GM12892 (cell line): ENCODE data around the gene HELT. TPM values are rescaled to one million over a fixed set of nuclear protein-coding genes. Genes with fewer than 3 reads are reported as not detected.
A peak's percentile ranks its signal among the peaks of the same experiment; 100 is the strongest.
"Not testable (repeated sequence)": the region's sequence is repeated elsewhere in the genome, so short reads cannot be mapped to it uniquely, and the experiment has no call there.

Experiments
- DNase-seq: peaks from one replicate; pipeline ENCODE4 v3.0.0; 2011; ENCODE audit not compliant: insufficient read length
- FAIRE-seq: peaks from 2 replicates; lab custom pipeline; 2011; peaks lifted over from hg19 to GRCh38; lab: Jason Lieb, UNC
- POLR2A ChIP-seq: IDR thresholded peaks from 2 replicates; pipeline ENCODE4 v1.6.1; 2011; ENCODE audit warnings: low read depth, low read length, control low read depth
- POLR2AphosphoS5 ChIP-seq: IDR thresholded peaks from 2 replicates; pipeline ENCODE4 v1.6.1; 2011; ENCODE audit warnings: low read depth, low read length, control low read depth
- TAF1 ChIP-seq: IDR thresholded peaks from 2 replicates; pipeline ENCODE4 v1.6.1; 2011; ENCODE audit warnings: low read depth, mild to moderate bottlenecking, control low read depth, low read length, borderline replicate concordance
- polyA plus RNA-seq: library from polyadenylated mRNA; unstranded; fragments of >200 nt; gene quantifications from one replicate; pipeline ENCODE4 v1.2.1, GENCODE V29; 2012; ENCODE audit warnings: missing spikeins, inconsistent platforms; ENCODE audit not compliant: missing spikeins

The HELT gene, protein sequence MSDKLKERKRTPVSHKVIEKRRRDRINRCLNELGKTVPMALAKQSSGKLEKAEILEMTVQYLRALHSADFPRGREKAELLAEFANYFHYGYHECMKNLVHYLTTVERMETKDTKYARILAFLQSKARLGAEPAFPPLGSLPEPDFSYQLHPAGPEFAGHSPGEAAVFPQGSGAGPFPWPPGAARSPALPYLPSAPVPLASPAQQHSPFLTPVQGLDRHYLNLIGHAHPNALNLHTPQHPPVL
- not detected for polyA plus RNA-seq

DNA sequence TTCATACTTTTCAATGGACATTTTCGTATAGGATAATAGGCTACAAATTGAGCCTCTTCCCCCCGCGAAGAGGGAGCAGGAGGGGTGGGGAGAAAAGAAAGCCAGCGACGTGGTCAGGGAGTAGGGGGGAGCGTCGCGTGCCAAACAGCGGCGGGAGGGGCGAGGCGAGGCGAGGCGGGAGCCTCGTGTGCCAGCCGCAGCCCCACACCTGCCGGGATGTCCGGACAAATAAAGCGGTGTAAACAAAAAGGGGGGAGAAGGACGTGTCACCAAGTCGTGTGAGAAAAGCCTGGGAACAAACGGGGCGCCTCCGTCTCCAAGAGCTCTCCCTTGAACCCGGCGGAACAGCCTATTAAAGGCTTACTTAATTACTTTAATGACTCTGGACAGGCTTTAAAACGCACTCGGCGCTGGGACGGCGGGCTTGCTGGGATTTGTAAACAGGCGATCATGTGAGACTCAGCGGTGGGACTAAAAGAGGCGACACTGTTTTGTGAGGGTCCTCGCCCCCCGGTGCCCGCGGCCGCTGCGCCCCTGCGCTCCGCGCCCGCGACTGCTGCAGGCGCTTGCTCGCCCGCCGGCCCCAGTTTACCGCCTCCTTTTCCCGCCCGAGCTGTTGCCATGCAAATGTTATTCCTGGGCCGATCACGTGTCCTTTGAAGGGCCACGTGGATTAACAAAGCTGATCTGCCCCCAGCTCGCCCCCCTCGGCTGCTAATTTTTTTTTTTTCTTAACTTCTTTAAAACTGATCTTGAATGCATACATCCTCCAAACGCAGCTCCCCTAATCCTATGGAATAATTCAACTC is at the start of gene HELT:
HELT (plus strand) TSS at position 527 of the 809 bp plus-strand sequence. CDS start 439 bp downstream, outside the sequence.
- DNase-seq (no peak), FAIRE-seq (no peak)
- TF ChIP-seq TAF1 (no peak), POLR2AphosphoS5 (no peak), POLR2A (no peak)

DNA sequence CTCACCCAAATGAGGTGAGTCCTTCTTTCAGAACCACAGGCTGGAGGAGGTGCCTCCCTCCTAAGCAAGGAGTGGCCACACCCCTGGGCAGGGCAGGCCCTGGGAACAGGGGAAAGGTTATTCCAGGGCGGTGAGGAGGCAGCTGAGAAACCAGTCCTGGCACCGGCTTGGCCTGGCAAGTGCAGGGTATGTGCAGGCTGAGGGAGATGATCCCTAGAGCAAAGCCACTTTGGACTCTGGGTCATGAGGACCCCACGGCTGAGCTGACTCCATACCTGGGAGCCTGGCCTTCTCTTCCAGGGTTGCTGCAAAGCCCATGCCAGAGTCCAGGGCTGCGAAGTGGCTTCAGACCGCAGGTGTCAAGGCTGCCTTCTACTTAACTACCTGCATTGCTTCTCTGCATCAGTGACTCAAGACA is 49.5 kb upstream of the HELT start:
- TF ChIP-seq POLR2A, result no peak
- no peak for TF ChIP-seq POLR2AphosphoS5
- TF ChIP-seq TAF1, result no peak
- FAIRE-seq (no peak), DNase-seq (no peak)

DNA sequence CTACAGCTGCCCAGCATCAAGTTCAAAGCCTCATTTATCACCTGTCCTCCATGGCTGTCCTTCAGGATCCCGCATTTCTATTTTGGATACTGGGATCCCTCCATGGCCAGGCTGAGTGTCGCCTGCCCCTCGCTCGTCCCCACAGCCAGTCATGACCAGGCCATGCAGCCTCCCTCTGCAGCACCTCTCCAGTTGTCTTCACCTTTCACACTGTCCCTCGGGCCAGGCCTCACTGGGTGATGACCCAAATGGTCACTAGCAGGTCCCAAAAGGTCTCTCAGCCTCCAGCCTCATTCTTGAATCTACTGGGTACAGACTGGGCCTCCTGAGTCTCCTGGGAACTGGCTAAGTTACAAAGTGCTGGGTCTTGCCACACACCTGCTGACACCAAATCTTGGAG is 48.7 kb upstream of the HELT start:
- DNase-seq (no peak), FAIRE-seq (no peak)
- no peak for TF ChIP-seq POLR2AphosphoS5
- no peak for TF ChIP-seq POLR2A
- no peak for TF ChIP-seq TAF1

DNA sequence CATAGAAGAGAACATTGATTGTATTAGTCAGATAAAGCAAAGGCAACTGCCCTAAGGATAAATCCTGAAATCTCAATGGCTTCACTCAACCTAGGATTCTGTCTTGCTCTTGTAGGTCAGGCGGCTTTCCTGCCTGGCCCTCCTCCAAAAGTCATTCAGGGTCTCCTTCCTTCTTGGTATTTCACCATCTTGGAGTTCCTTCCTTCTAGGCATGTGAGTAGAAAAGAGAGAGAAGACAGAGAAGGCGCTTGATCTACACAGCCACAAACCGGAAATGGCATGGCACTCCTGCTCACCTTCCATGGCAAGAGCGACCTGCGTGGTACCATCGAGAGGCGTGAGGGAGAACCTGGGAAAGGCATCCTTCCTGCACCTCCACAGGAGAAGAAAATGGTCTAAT is 45.3 kb upstream of the HELT start:
- DNase-seq (no peak), FAIRE-seq (no peak)
- TF ChIP-seq POLR2AphosphoS5 (no peak), POLR2A (no peak), TAF1 (no peak)

DNA sequence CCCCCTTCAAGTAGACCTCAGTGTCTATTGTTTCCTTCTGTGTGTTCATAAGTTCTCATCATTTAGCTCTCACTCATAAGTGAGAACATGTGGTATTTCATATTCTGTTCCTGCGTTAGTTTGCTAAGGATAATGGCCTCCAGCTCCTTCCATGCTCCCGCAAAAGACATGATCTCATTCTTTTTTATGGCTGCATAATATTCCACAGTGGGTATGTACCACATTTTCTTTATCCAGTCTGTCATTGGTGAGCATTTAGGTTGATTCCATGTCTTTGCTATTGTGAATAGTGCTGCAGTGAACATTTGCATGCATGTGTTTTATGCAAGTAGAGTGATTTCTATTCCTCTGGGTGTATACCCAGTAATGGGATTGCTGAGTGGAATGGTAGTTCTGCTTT is 41.9 kb upstream of the HELT start:
- FAIRE-seq, DNase-seq: not testable (repeated sequence)

DNA sequence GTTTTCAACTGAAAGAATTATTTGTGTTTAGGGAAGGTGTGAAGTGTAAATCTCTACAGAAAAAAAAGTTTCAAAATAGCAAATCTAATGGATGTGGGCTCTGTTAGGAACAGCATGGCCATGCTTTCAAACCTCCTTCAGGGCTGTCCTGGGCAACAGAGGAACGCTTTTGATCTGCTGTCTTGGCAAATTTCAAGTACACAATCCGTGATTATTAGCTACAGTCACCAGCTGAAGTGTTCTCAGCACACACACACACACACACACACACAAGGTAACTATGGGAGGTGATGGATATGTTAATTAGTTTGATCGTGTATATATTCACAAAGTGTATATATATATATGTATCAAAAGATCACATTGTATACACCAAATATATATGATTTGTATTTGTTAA is 40.5 kb upstream of the HELT start:
- TF ChIP-seq TAF1 (no peak), POLR2A (no peak), POLR2AphosphoS5 (no peak)
- DNase-seq (no peak), FAIRE-seq (no peak)

DNA sequence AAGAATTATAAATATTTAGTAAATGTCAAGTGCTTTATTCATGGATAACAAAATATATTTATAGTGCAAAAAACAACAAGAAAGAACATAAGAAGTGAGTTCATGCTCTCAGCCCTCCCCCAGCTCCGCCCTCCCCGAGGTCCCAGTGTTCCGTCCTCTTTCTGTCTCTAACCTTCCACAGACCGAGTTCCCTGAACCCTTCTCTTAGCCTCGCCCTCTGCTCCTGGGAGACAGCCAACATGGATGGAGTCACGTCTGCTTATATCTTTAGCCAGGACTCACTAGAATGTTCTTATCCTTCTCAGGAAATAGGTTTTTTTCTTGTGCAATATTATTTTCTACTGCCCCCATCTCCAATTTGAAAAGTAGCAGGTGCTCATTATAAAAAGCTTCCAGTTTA is 40.1 kb upstream of the HELT start:
- TF ChIP-seq POLR2A, result no peak
- no peak for TF ChIP-seq POLR2AphosphoS5
- no peak for TF ChIP-seq TAF1
- DNase-seq (no peak), FAIRE-seq (no peak)

DNA sequence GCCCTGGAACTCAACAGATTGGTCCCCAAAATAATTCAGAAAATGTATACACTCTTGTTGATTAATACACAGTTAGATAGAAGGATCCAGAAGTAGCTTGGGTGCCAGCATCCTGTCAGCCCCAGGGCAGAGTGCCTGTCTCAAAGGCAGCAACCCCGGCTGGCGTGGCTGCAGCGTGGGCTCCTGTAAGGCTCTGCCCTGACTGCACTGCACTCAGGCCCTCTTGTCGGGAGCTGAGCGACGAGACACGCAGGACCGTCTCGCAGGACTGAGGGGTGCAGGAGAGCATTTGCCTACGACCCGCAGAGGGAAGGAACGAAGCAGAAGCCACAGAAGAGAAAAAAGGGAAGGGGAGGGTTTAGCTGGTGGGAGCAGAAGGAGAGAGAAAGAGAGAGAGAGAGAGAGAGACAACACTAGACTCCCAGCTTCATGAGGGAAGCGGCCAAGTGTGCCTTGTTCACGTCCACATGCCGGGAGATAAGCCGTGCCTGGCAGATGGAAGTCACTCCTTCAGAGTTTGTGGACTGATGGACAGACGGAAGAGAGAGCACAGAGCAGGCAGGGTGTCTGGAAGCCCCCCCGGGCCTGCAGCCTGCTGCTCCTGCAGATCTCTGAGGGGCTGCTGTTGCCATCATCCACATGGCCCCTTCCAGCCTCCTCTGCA is 38.7 kb upstream of the HELT start:
- DNase-seq (no peak), FAIRE-seq (no peak)
- no peak for TF ChIP-seq POLR2A
- no peak for TF ChIP-seq POLR2AphosphoS5
- TF ChIP-seq TAF1, result no peak

DNA sequence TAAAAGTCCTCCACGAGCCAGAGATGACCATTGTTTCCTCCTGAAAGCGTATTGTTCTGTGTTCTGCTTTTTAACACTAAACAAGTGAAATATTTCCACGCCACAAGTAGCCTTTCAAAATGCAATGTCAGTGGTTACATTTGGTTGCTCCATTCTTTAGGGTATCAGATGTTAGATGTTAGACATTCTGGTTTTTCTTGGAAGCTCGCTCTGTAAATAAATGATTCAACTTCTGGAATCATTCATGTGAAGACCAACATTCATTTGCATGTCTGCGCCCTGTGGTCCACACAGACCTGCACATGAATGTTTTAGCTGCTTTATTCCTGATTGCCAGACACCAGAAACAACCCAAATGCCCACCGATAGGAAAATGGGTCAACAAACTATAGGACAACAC is 38.0 kb upstream of the HELT start:
- no peak for DNase-seq
- no peak for FAIRE-seq
- TF ChIP-seq POLR2AphosphoS5 (no peak), POLR2A (no peak), TAF1 (no peak)

DNA sequence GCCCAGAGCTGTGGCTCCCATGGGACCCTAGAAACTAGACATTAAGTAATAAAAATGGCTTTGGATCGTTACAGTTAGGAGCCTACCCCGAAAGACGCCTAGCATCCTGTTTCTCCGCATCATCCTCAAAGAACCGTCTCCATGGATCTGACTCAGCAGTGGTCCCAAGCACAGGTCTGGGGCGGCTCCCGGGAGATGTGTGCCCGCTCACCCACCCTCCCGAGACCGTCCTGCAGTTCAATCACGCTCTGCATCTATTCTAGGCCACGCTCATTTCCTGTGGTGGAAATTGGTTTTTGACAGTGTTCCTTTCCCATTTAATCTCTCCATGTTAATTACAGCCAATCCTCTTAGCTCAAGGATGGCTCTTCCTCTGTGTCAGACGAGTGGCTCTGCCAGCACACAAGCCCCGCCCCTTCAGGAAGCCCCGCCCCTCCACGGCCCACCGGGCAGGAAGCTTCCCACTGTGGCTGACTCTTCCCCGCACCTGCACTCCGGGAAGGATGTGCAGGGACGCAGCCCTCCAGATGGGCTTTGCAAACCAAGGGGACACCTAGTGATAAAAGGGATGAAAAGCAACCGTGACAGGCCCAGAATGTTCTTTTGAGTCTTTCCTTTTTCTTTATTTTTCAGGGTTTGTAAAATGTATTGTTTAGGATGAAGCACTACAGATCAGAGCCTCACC is 34.5 kb upstream of the HELT start:
- no peak for TF ChIP-seq TAF1
- no peak for FAIRE-seq

DNA sequence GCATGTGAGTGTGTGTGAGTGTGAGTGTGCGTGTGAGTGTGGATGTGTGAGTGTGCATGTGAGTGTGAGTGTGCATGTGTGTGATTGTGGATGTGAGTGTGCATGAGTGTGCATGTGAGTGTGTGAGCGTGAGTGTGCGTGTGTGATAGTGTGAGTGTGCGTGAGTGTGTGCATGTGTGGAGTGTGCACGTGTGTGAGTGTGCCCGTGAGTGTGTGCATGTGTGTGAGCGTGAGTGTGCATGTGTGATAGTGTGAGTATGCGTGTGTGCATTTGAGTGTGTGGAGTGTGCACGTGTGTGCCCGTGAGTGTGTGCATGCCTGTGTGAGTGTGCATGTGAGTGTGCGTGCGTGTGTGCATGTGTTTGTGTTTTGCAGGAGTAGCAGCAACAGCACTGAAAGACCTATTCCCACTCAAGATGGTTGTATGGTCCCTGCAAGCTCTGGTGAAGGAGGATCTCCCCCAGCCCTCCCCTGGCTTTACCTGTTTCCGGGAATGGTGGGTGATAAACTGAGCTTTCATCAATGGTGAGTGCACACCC is 30.7 kb upstream of the HELT start:
- TF ChIP-seq TAF1 (no peak), POLR2A (no peak)
- no peak for FAIRE-seq
- DNase-seq, result no peak

More for the DNA sequence above, 34.5 kb upstream of the HELT start:
- peak; percentile 56 for DNase-seq
